Stimulated activated CD8-positive, alpha-beta memory T cell treated with anti-CD3 and anti-CD28 coated beads, Interleukin-2, amount 100 ng/mL, for 48 hours (primary cell): ENCODE measurements around the gene PLA2G2F.

Experiments used
- DNase-seq, 2 donors: peaks; one replicate each; pipeline ENCODE4 v3.0.0-alpha.2; 2020; ENCODE audit warnings: low read depth in 2 of 2

PLA2G2F gene

GRCh38 chr1:20168564-20169491, 29.7 kb downstream of the PLA2G2F start:
- DNase-seq: no peak

GRCh38 chr1:20169932-20170331, 30.8 kb downstream of the PLA2G2F start:
- no peak for DNase-seq

GRCh38 chr1:20172033-20172590, 33.0 kb downstream of the PLA2G2F start:
- DNase-seq: no peak

GRCh38 chr1:20174937-20175666, 36.0 kb downstream of the PLA2G2F start:
- DNase-seq: no peak

- DNase-seq: no peak
These were observed 39.7 kb downstream of the PLA2G2F start for GRCh38 chr1:20178634-20179370.

GRCh38 chr1:20179371-20180128, 40.4 kb downstream of the PLA2G2F start:
- DNase-seq: no peak

GRCh38 chr1:20180129-20180843, 41.2 kb downstream of the PLA2G2F start:
- DNase-seq: no peak

GRCh38 chr1:20180844-20181207, 41.7 kb downstream of the PLA2G2F start:
- no peak for DNase-seq

- DNase-seq: no peak
These were observed 43.3 kb downstream of the PLA2G2F start for GRCh38 chr1:20182415-20182814.

- no peak for DNase-seq
These were observed 43.9 kb downstream of the PLA2G2F start for GRCh38 chr1:20183035-20183434.

- DNase-seq: no peak
These were observed 44.6 kb downstream of the PLA2G2F start for GRCh38 chr1:20183616-20184271.

GRCh38 chr1:20184481-20184900, 45.4 kb downstream of the PLA2G2F start:
- no peak for DNase-seq

GRCh38 chr1:20184997-20185833, 46.1 kb downstream of the PLA2G2F start:
- peak; percentile 51 to 54 for DNase-seq

- peak; percentile 52 to 57 for DNase-seq
These were observed 47.0 kb downstream of the PLA2G2F start, which contains the start of the genes PLA2G2C and UBXN10 for GRCh38 chr1:20185834-20186782. TSS of gene PLA2G2C (minus strand) at chr1:20186518. CDS start at chr1:20177363, 9,155 bp downstream. TSS of gene UBXN10 (plus strand) at chr1:20186096. CDS start at chr1:20190562, 4,466 bp downstream.

- peak; percentile 13 to 34 for DNase-seq
These were observed 48.1 kb downstream of the PLA2G2F start for GRCh38 chr1:20187103-20187812.

GRCh38 chr1:20187813-20188454, 48.8 kb downstream of the PLA2G2F start:
- DNase-seq: no peak
